IMR-90 (cell line): ENCODE measurements around the gene PFKFB2. TPM values are rescaled to one million over a fixed set of nuclear protein-coding genes. Genes with fewer than 3 reads are reported as not detected.

ENCODE experiments used
- ATAC-seq: fragments of 200-7000 bp; cut with Tn5 transposase; 2 replicates; pipeline ENCODE4 v1.9.1; 2020; ENCODE audit warnings: low read depth, mild to moderate bottlenecking, moderate library complexity
- BruUV-seq: library from RNA; stranded (reverse); fragments of 400-500 nt; replicated peaks from 2 replicates; lab custom pipeline; 2021; lab: Mats Ljungman, UMichigan
- CTCF ChIA-PET: fragments of 300-600 bp; formaldehyde crosslinking; extraction: SDS; loops from one replicate; lab custom pipeline; 2021; ENCODE audit warnings: antibody characterized with exemption; lab: Yijun Ruan, JAX
- POLR2A ChIA-PET: fragments of 300-600 bp; sonication (Branson Sonifier 250); formaldehyde crosslinking; loops from one replicate; lab custom pipeline; 2022; ENCODE audit warnings: antibody characterized with exemption; ENCODE audit not compliant: unreplicated experiment; lab: Charles Lee
- DNase-seq: peaks from one replicate; pipeline ENCODE4 v3.0.0; 2013
- H2AFZ ChIP-seq: replicated peaks from 2 replicates; pipeline ENCODE3; 2013; ENCODE audit warnings: low read length, mild to moderate bottlenecking; ENCODE audit not compliant: poor library complexity
- H2AK5ac ChIP-seq: 2 replicates; pipeline ENCODE4 v1.6.1; 2013; ENCODE audit warnings: low read depth, low read length, inconsistent platforms
- H2AK9ac ChIP-seq: replicated peaks from 2 replicates; pipeline ENCODE3; 2013; ENCODE audit warnings: mild to moderate bottlenecking, low read depth, low read length, moderate library complexity; ENCODE audit not compliant: poor library complexity
- H2BK120ac ChIP-seq: 2 replicates; pipeline ENCODE4 v1.6.1; 2013; ENCODE audit warnings: low read depth, low read length, inconsistent platforms
- H2BK15ac ChIP-seq: 3 replicates; pipeline ENCODE4 v1.6.1; 2013; ENCODE audit warnings: low read depth, low read length, inconsistent platforms
- H2BK20ac ChIP-seq: 2 replicates; pipeline ENCODE4 v1.6.1; 2013; ENCODE audit warnings: low read depth, mild to moderate bottlenecking, inconsistent platforms, low read length, moderate library complexity
- H2BK5ac ChIP-seq: 2 replicates; pipeline ENCODE4 v1.6.1; 2013; ENCODE audit warnings: mild to moderate bottlenecking, low read depth, low read length, inconsistent platforms; ENCODE audit not compliant: poor library complexity, severe bottlenecking
- H3K14ac ChIP-seq: replicated peaks from 2 replicates; pipeline ENCODE4 v1.6.1; 2013; ENCODE audit warnings: low read depth, low read length, inconsistent platforms
- H3K18ac ChIP-seq: 2 replicates; pipeline ENCODE4 v1.6.1; 2013; ENCODE audit warnings: low read depth, low read length, control low read depth
- H3K23ac ChIP-seq: 2 replicates; pipeline ENCODE4 v1.6.1; 2013; ENCODE audit warnings: low read depth, low read length, inconsistent platforms
- H3K27ac ChIP-seq: 2 replicates; pipeline ENCODE4 v1.5.1; 2013; ENCODE audit warnings: mild to moderate bottlenecking, control low read depth, low read length; ENCODE audit not compliant: insufficient read depth
- H3K27me3 ChIP-seq: 2 replicates; pipeline ENCODE4 v1.6.1; 2013; ENCODE audit warnings: low read length; ENCODE audit not compliant: control insufficient read depth, insufficient read depth
- H3K36me3 ChIP-seq: 2 replicates; pipeline ENCODE4 v1.6.1; 2013; ENCODE audit warnings: low read length, mixed read lengths; ENCODE audit not compliant: control insufficient read depth, insufficient read depth
- H3K4ac ChIP-seq: 2 replicates; pipeline ENCODE4 v1.6.1; 2013; ENCODE audit warnings: low read depth, low read length, inconsistent platforms
- H3K4me1 ChIP-seq: 2 replicates; pipeline ENCODE4 v1.6.1; 2013; ENCODE audit warnings: low read length, mixed read lengths; ENCODE audit not compliant: control insufficient read depth, insufficient read depth
- H3K4me2 ChIP-seq: 2 replicates; pipeline ENCODE4 v1.6.1; 2013; ENCODE audit warnings: low read depth, mild to moderate bottlenecking, control low read depth, low read length, moderate library complexity
- H3K4me3 ChIP-seq: 2 replicates; pipeline ENCODE4 v1.5.1; 2013; ENCODE audit warnings: low read depth, mild to moderate bottlenecking, control low read depth, low read length, moderate library complexity; ENCODE audit not compliant: insufficient read depth
- H3K56ac ChIP-seq: 2 replicates; pipeline ENCODE4 v1.6.1; 2013; ENCODE audit warnings: low read length, inconsistent platforms; ENCODE audit not compliant: insufficient read depth; ENCODE audit errors: extremely low read depth
- H3K79me1 ChIP-seq, 2 experiments: 2 replicates each; pipeline ENCODE4 v1.6.1; 2013; ENCODE audit warnings: low read length in 2 of 2, inconsistent platforms in 1 of 2, low read depth in 1 of 2
- H3K9ac ChIP-seq: 2 replicates; pipeline ENCODE4 v1.6.1; 2013; ENCODE audit warnings: low read depth, low read length, control low read depth
- H3K9me1 ChIP-seq: 2 replicates; pipeline ENCODE4 v1.6.1; 2013; ENCODE audit warnings: low read length, inconsistent platforms; ENCODE audit not compliant: insufficient read depth
- H3K9me3 ChIP-seq: 2 replicates; pipeline ENCODE4 v1.6.1; 2013; ENCODE audit warnings: low read length; ENCODE audit not compliant: control insufficient read depth, insufficient read depth
- H4K20me1 ChIP-seq: 2 replicates; pipeline ENCODE4 v1.6.1; 2013; ENCODE audit warnings: low read length, inconsistent platforms; ENCODE audit not compliant: insufficient read depth
- H4K5ac ChIP-seq: 2 replicates; pipeline ENCODE4 v1.6.1; 2013; ENCODE audit warnings: mild to moderate bottlenecking, low read depth, low read length, control low read depth
- H4K8ac ChIP-seq, 2 experiments: 2 replicates each; pipeline ENCODE4 v1.6.1; 2013; ENCODE audit warnings: low read depth in 2 of 2, low read length in 2 of 2, control low read depth in 1 of 2, inconsistent platforms in 1 of 2
- H4K91ac ChIP-seq: 2 replicates; pipeline ENCODE4 v1.6.1; 2013; ENCODE audit warnings: low read depth, low read length, inconsistent platforms; ENCODE audit not compliant: insufficient read depth
- CTCF ChIP-seq: conservative IDR thresholded peaks from 2 replicates; pipeline ENCODE4 v1.5.1; 2012; ENCODE audit warnings: mild to moderate bottlenecking, low read depth, low read length, improper control_type of control experiment
- ELK1 ChIP-seq: fragments of 150-350 bp; IDR thresholded peaks from 2 replicates; pipeline ENCODE4 v1.6.1; 2016; ENCODE audit warnings: low read depth, mild to moderate bottlenecking, low read length, moderate library complexity, borderline replicate concordance
- FOS ChIP-seq: fragments of 150-350 bp; IDR thresholded peaks from 2 replicates; pipeline ENCODE4 v1.6.1; 2016; ENCODE audit warnings: low read depth, low read length
- NFE2L2 ChIP-seq: fragments of 150-350 bp; IDR thresholded peaks from 2 replicates; pipeline ENCODE4 v1.6.1; 2016; ENCODE audit warnings: low read depth, mild to moderate bottlenecking, low read length
- POLR2A ChIP-seq: IDR thresholded peaks from 2 replicates; pipeline ENCODE4 v1.6.1; 2012; ENCODE audit warnings: mild to moderate bottlenecking, low read depth, low read length
- RAD21 ChIP-seq: IDR thresholded peaks from 2 replicates; pipeline ENCODE4 v1.6.1; 2012; ENCODE audit warnings: low read length, improper control_type of control experiment
- RCOR1 ChIP-seq: IDR thresholded peaks from 2 replicates; pipeline ENCODE4 v1.6.1; 2012; ENCODE audit warnings: mild to moderate bottlenecking, low read length, improper control_type of control experiment; ENCODE audit not compliant: insufficient replicate concordance
- SMC3 ChIP-seq: fragments of 150-350 bp; IDR thresholded peaks from 2 replicates; pipeline ENCODE4 v1.6.1; 2016; ENCODE audit warnings: low read depth, mild to moderate bottlenecking, antibody characterized with exemption, low read length, moderate library complexity
- WGBS, 2 experiments: methylation state at CpG; one replicate each; pipeline versions ENCODE4 v1.1.5 to v1.1.7; 2013; ENCODE audit warnings: missing lambda C conversion rate in 2 of 2; ENCODE audit not compliant: insufficient read length in 1 of 2; ENCODE audit errors: extremely low coverage in 2 of 2; 5-methylcytosine and 5-hydroxymethylcytosine counted together
- dilution Hi-C: fragments of 300-500 bp; cut with HindIII; formaldehyde crosslinking; loops from one replicate; pipeline ENCODE4 v1.14.3; 2018; ENCODE audit warnings: low sequenced_read_pairs; ENCODE audit not compliant: unreplicated experiment
- in situ Hi-C: fragments of 300-500 bp; cut with MboI; formaldehyde crosslinking; loops from 3 replicates; pipeline ENCODE4 v1.14.3; 2019; ENCODE audit warnings: low sequenced_read_pairs, inconsistent platforms, mixed read lengths
- intact Hi-C: fragments of 100-400 bp; cut with micrococcal nuclease; formaldehyde crosslinking; loops from 2 replicates; pipeline ENCODE4 v1.10.0; 2022
- polyA plus RNA-seq, 3 experiments: library from polyadenylated mRNA; depleted of rRNA; stranded (reverse); fragments of >200 nt; gene quantifications; 2 replicates each; pipeline ENCODE4 v1.2.3, GENCODE V29; 2012; ENCODE audit warnings: low replicate concordance in 1 of 3
- total RNA-seq: library from RNA; depleted of rRNA; stranded (reverse); fragments of >200 nt; gene quantifications from 2 replicates; pipeline ENCODE4 v1.2.3, GENCODE V29; 2012

PFKFB2 gene
- total and polyA plus RNA-seq, 2 of the 4 experiments (the other 2 are of a cell fraction), result 0.62 to 1.3 TPM

- Histone ChIP-seq H4K20me1 (peaks cover 10% of the 10 kb centered on the region; the same call in 1 of the 2 replicates), H3K79me1 (peaks cover 13 to 34% of the 10 kb centered on the region in 2 experiments), H2AK9ac (no peak overlapping the region), H3K18ac (no peak overlapping the region), H2BK20ac (no peak overlapping the region), H2AK5ac (no peak overlapping the region), H3K4me1 (peaks cover 4% of the 10 kb centered on the region; the same call in 1 of the 2 replicates), H4K8ac (no peak overlapping the region), H2AFZ (no peak overlapping the region), H3K4ac (no peak overlapping the region), H3K4me2 (peak overlapping the region; percentile 95; the same call in 1 of the 2 replicates), H3K14ac (no peak overlapping the region), H4K91ac (no peak overlapping the region), H3K4me3 (no peak overlapping the region), H4K5ac (no peak overlapping the region), H3K56ac (no peak overlapping the region), H3K9me3 (no peaks in the 10 kb centered on the region), H3K27me3 (peaks cover 4% of the 10 kb centered on the region; the same call in 1 of the 2 replicates), H2BK5ac (no peak overlapping the region), H2BK15ac (no peak overlapping the region), H2BK120ac (no peak overlapping the region), H3K36me3 (peaks cover 7% of the 10 kb centered on the region), H3K9me1 (peaks cover 7% of the 10 kb centered on the region), H3K23ac (no peak overlapping the region), H3K9ac (no peak overlapping the region), H3K27ac (no peak overlapping the region)
- TF ChIP-seq RCOR1 (no peak), NFE2L2 (no peak), POLR2A (no peak), SMC3 (no peak), ELK1 (no peak), CTCF (no peak), FOS (no peak), RAD21 (no peak)
- in situ Hi-C loops (no loop called here), intact Hi-C loops (no loop called here), dilution Hi-C loops (no loop called here)
- DNase-seq (no peak), ATAC-seq (no peak)
- 79% methylated on average over 2 of the region's 4 CpGs; no CpG with 5 or more reads in 1 of the 2 experiments for WGBS, 2 experiments
- CTCF ChIA-PET, result interaction anchor here (1.0 kb wide), 1 partner anchor 45 kb away, joined by 3 read pairs; no protein-coding TSS in a partner anchor
- POLR2A ChIA-PET, result no interaction called here
- BruUV-seq, result no TSS peak
These were observed 4.0 kb upstream of the PFKFB2 start for GRCh38 chr1:207049054-207049453.
